Immature natural killer cell (primary cell): Measurements from ENCODE around the gene NBPF4. TPM values are rescaled to one million over a fixed set of nuclear protein-coding genes. Genes with fewer than 3 reads are reported as not detected.

Experiments
- DNase-seq, 3 donors: peaks; one replicate each; pipeline ENCODE4 v3.0.0; 2022; ENCODE audit warnings: mixed read lengths in 1 of 3
- H3K27ac Mint-ChIP-seq, 6 donors: one replicate each; pipeline ENCODE4 v1.8.0; 2020; ENCODE audit warnings: mixed read lengths in 6 of 6, mild to moderate bottlenecking in 5 of 6, inconsistent platforms in 4 of 6, moderate library complexity in 3 of 6
- H3K27me3 Mint-ChIP-seq, 3 donors: one replicate each; pipeline ENCODE4 v1.8.0; 2020 to 2021; ENCODE audit warnings: low read depth in 3 of 3, mild to moderate bottlenecking in 3 of 3, mixed read lengths in 3 of 3, moderate library complexity in 3 of 3, inconsistent platforms in 1 of 3
- H3K36me3 Mint-ChIP-seq, 3 donors: one replicate each; pipeline ENCODE4 v1.8.0; 2020; ENCODE audit warnings: mixed read lengths in 3 of 3, inconsistent platforms in 2 of 3, mild to moderate bottlenecking in 2 of 3
- H3K4me1 Mint-ChIP-seq, 2 donors: one replicate each; pipeline ENCODE4 v1.8.0; 2020; ENCODE audit warnings: inconsistent platforms in 2 of 2, mild to moderate bottlenecking in 2 of 2, mixed read lengths in 2 of 2, moderate library complexity in 1 of 2
- H3K4me3 Mint-ChIP-seq, 5 donors: one replicate each; pipeline ENCODE4 v1.8.0; 2020; ENCODE audit warnings: mild to moderate bottlenecking in 5 of 5, mixed read lengths in 5 of 5, inconsistent platforms in 3 of 5, moderate library complexity in 3 of 5
- H3K9me3 Mint-ChIP-seq, 6 donors: one replicate each; pipeline ENCODE4 v1.8.0; 2020; ENCODE audit warnings: mild to moderate bottlenecking in 6 of 6, mixed read lengths in 6 of 6, inconsistent platforms in 4 of 6, moderate library complexity in 3 of 6
- polyA plus RNA-seq, 3 donors: library from polyadenylated mRNA; unstranded; fragments of 300-500 nt; fragmentation: Illumina TruSeq; gene quantifications; one replicate each; pipeline ENCODE4 v1.2.3, GENCODE V29; 2021

The NBPF4 gene
- polyA plus RNA-seq, 3 donors from 2014 or later, result not detected

- Mint-ChIP-seq H3K36me3 (peaks cover 7 to 9% (median 8%) of the 10 kb centered on the region in 3 donors), H3K27me3 (peaks cover 1 to 6% (median 3%) of the 10 kb centered on the region in 3 donors)
- DNase-seq, result peak in 1 of 3 donors; percentile 1
These were observed 44.6 kb downstream of the NBPF4 start for GRCh38 chr1:108199201-108199691.

DNA sequence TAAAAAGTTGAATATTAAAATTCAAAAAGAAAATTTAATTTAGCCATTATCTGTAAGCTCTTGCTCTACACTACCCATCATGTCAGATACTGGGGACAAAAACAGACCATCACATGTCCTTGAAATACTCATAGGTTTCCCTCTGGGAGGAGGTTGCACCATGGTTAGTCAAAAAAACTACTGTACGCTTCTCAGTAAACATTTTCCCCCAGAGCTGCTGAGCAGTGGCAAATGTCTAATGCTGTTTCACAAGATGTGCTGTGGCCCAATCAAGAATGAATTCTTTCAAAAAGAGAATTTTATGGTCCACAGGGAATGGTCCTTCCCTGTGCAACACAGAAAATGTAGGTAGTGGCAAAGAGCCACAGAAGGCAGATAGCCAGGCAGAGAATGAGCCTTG, 49.8 kb downstream of the NBPF4 start:
- DNase-seq, result no peak
- Mint-ChIP-seq H3K4me1 (peaks cover 11 to 13% of the 10 kb centered on the region in 2 donors), H3K4me3 (no peak overlapping the region), H3K9me3 (peaks cover 0 to 13% (median 4%) of the 10 kb centered on the region in 6 donors), H3K36me3 (peaks cover 20 to 40% (median 22%) of the 10 kb centered on the region in 3 donors), H3K27ac (no peak overlapping the region), H3K27me3 (peaks cover 0 to 2% (median 1%) of the 10 kb centered on the region in 3 donors)

More at GRCh38 chr1:108199201-108199691, 44.6 kb downstream of the NBPF4 start:
- Mint-ChIP-seq H3K4me1 (peaks cover 24 to 31% of the 10 kb centered on the region in 2 donors), H3K4me3 (peak overlapping the region; percentile 80 to 88 (median 88)), H3K9me3 (no peaks in the 10 kb centered on the region), H3K27ac (peak overlapping the region; percentile 59 to 84 (median 68))

- H3K27ac Mint-ChIP-seq, result no peak overlapping the region
- peaks cover 0 to 1% (median 0%) of the 10 kb centered on the region in 3 donors for H3K27me3 Mint-ChIP-seq
- H3K4me3 Mint-ChIP-seq, result no peak overlapping the region
- peaks cover 4 to 6% of the 10 kb centered on the region in 2 donors for H3K4me1 Mint-ChIP-seq
- H3K36me3 Mint-ChIP-seq, result peaks cover 25 to 47% (median 29%) of the 10 kb centered on the region in 3 donors
- DNase-seq, result no peak
- H3K9me3 Mint-ChIP-seq, result peaks cover 0 to 13% (median 4%) of the 10 kb centered on the region in 6 donors
These were observed 50.5 kb downstream of the NBPF4 start for GRCh38 chr1:108193333-108193732.

DNA sequence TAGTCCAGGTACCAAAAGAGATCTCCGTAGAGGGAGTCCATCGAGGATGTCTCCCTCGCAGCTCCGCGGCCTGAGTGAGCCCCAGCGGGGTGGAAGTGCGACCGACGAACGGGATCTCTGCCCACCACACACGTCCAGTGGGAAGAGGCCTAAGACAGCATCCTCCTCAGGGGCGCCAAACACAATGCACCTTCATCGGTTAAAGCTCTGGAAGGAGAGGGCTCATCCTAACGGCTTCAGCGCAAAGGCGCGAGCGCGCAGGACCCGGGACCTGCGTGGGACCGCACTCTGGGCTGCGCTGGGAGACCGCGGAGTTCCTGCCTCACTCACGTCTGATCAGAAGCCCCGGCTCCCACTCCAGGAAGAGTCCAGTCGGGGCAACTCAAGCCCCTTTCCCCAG, 51.3 kb downstream of the NBPF4 start:
- H3K4me1 Mint-ChIP-seq, result no peaks in the 10 kb centered on the region
- DNase-seq, result no peak
- peaks cover 28 to 48% (median 35%) of the 10 kb centered on the region in 3 donors for H3K36me3 Mint-ChIP-seq
- H3K4me3 Mint-ChIP-seq, result no peak overlapping the region
- H3K9me3 Mint-ChIP-seq, result peaks cover 0 to 13% (median 4%) of the 10 kb centered on the region in 6 donors
- H3K27me3 Mint-ChIP-seq, result no peaks in the 10 kb centered on the region
- no peak overlapping the region for H3K27ac Mint-ChIP-seq

- Mint-ChIP-seq H3K4me1 (no peaks in the 10 kb centered on the region), H3K27ac (no peak overlapping the region), H3K4me3 (no peak overlapping the region), H3K27me3 (no peaks in the 10 kb centered on the region), H3K9me3 (peaks cover 0 to 13% (median 4%) of the 10 kb centered on the region in 6 donors), H3K36me3 (peaks cover 28 to 48% (median 35%) of the 10 kb centered on the region in 3 donors)
- DNase-seq, result no peak
These were observed 53.0 kb downstream of the NBPF4 start for GRCh38 chr1:108190686-108191416.

- Mint-ChIP-seq H3K27ac (no peak overlapping the region), H3K36me3 (peaks cover 26 to 46% (median 33%) of the 10 kb centered on the region in 3 donors), H3K4me3 (no peak overlapping the region), H3K27me3 (no peaks in the 10 kb centered on the region), H3K9me3 (peaks cover 0 to 13% (median 4%) of the 10 kb centered on the region in 6 donors), H3K4me1 (no peaks in the 10 kb centered on the region)
- no peak for DNase-seq
These were observed 53.8 kb downstream of the NBPF4 start for GRCh38 chr1:108190001-108190634.

DNA sequence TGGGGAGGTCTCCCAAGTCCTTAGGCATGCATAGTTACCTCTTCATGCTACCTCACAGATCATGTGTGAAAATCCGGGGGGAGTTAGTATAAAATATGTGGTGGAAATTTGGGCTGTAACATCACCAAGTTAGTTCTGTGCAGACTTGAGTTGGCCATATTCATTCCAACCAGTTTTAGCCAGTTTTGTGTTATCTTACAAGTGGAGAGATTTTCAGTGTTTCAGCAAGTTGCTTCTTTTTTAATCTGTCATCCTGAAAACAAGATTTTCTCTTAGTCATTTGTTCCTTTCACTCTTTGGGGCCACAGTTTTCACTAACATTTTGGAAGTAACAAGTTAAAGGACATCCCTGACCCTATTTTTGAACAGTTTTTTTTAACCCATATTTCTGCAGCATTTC, 55.1 kb downstream of the NBPF4 start:
- Mint-ChIP-seq H3K4me1 (no peaks in the 10 kb centered on the region), H3K27me3 (no peaks in the 10 kb centered on the region), H3K9me3 (peaks cover 0 to 13% (median 4%) of the 10 kb centered on the region in 6 donors), H3K4me3 (no peak overlapping the region), H3K36me3 (peaks cover 16 to 41% (median 26%) of the 10 kb centered on the region in 3 donors), H3K27ac (no peak overlapping the region)
- no peak for DNase-seq

DNA sequence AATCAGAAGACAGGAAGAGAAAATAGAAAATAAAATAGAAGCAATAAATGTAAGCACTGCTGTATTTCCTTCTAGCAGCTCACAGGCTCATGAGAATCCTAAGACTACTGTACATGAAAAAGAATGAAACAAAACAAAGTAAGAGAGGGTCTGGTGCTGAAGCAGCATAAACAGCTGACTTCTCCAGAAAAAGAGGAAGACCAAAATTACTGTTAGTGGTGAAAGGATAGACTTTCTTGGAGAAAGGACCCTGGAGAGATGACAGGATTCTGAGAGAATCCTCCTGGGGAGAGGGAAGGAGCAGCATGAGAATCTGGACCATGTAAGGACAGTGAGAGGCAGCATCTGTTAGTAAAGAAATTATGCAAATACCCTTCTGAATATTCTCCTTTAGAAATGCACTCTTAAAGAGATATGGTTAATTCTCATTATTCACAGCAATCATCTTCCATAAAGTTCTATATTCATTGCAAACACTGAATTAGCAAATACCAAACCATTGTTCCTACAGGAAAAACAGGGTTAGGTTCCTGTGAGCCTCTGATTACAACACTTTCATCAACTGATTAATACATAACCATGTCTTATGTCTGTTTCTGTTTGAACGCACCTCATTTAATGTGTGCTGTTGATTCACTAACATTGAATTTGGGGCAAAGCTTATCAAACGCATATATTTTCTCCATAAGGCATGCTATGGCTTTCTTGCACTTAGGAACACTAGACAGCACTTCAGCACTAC, 60.7 kb downstream of the NBPF4 start:
- H3K9me3 Mint-ChIP-seq, result peaks cover 0 to 2% (median 0%) of the 10 kb centered on the region in 6 donors
- H3K4me3 Mint-ChIP-seq, result no peak overlapping the region
- peaks cover 0 to 3% (median 0%) of the 10 kb centered on the region in 3 donors for H3K27me3 Mint-ChIP-seq
- H3K27ac Mint-ChIP-seq, result no peak overlapping the region
- no peak for DNase-seq
- H3K36me3 Mint-ChIP-seq, result peaks cover 36 to 42% (median 42%) of the 10 kb centered on the region in 3 donors
- H3K4me1 Mint-ChIP-seq, result peaks cover 0 to 4% of the 10 kb centered on the region in 2 donors

DNA sequence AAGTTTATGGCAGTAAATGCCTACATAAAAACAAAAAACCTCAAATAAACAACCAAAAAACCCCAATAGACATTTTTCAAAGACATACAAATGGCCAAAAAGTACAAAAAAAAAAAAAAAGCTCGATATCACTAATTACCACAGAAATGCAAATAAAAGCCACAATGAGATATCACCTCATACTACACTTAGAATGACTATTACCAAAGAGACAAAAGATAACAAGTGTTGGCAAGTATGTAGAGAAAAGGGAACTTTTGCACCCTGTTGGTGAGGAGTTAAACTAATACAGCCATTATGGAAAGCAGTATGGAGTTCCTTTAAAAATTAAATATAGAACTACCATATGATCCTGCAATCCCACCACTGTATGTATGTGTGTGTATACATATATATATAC, 64.9 kb downstream of the NBPF4 start:
- Mint-ChIP-seq H3K9me3 (peaks cover 0 to 2% (median 0%) of the 10 kb centered on the region in 6 donors), H3K4me1 (peaks cover 7 to 13% of the 10 kb centered on the region in 2 donors), H3K36me3 (peaks cover 50 to 67% (median 50%) of the 10 kb centered on the region in 3 donors), H3K27ac (no peak overlapping the region), H3K27me3 (peaks cover 0 to 3% (median 2%) of the 10 kb centered on the region in 3 donors), H3K4me3 (no peak overlapping the region)
- no peak for DNase-seq

Other genes with a start within 250 kb of the NBPF4 start
- gene SLC25A24, start 43.7 kb downstream of the NBPF4 start, polyA plus RNA-seq, result 10 to 100 TPM in 2 of 3 donors, 1 to 10 TPM in 1; 4.7 to 10.8 (median 10.6) TPM
- not detected for gene NBPF6, start 206.3 kb upstream of the NBPF4 start, polyA plus RNA-seq